GM18505 (cell line): Measurements from ENCODE around the gene RPL32.

ENCODE experiments used
- ATAC-seq: cut with Tn5 transposase; IDR thresholded peaks from one replicate; pipeline ENCODE4 v1.9.1; 2021; ENCODE audit not compliant: unreplicated experiment
- POLR2A ChIP-seq: IDR thresholded peaks from 4 replicates; pipeline ENCODE4 v1.6.1; 2011; ENCODE audit warnings: borderline replicate concordance; ENCODE audit not compliant: insufficient read depth, insufficient read length; ENCODE audit errors: extremely low read depth

RPL32 gene

GRCh38 chr3:12815078-12815477, 26.3 kb downstream of the RPL32 start:
- no peak for TF ChIP-seq POLR2A
- ATAC-seq, result no peak

DNA sequence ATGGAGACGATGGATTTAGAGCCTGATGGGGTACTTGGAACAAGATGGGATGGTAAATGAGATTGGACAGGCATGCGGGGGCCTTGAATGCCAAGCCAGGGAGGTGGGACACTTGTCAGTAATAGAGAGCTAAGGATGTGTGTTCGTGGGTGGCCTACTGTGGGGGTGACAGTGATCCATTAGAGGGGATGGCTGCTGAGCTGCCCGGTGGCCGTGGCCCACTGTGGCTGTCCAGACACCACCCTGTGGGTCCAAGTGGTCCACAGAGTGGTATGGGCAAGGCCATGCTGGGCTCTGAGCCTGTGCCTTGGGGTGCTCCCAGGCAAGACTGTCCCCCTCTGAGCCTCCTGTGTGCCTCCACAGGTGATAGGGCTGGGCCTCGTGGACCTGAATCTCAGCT, 27.4 kb downstream of the RPL32 start:
- no peak for ATAC-seq
- TF ChIP-seq POLR2A, result no peak

GRCh38 chr3:12812812-12813211, 28.6 kb downstream of the RPL32 start:
- ATAC-seq, result no peak
- TF ChIP-seq POLR2A, result no peak

DNA sequence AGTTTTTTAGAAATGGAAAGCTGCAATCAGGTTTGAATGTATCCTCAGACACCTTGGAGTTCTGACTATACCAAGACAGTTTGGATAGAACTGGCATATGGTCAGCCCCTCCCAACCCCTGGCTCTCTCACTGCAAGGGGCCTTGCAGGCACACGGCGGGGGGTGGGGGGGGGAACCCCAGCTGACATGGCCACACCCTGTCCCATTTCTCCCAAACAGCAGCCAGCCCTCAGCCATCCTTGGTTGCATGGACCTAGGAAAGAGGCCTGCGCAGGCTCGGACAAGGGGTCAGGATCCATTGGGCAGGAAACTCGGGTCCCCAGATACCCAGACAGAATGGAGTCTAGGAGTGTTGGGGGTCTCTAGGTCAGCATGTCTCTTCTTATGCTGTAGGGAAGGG, 30.4 kb downstream of the RPL32 start:
- no peak for TF ChIP-seq POLR2A
- no peak for ATAC-seq

- no peak for TF ChIP-seq POLR2A
- peak; percentile 99 for ATAC-seq
Observed at GRCh38 chr3:12810013-12810780, 31.2 kb downstream of the RPL32 start.

DNA sequence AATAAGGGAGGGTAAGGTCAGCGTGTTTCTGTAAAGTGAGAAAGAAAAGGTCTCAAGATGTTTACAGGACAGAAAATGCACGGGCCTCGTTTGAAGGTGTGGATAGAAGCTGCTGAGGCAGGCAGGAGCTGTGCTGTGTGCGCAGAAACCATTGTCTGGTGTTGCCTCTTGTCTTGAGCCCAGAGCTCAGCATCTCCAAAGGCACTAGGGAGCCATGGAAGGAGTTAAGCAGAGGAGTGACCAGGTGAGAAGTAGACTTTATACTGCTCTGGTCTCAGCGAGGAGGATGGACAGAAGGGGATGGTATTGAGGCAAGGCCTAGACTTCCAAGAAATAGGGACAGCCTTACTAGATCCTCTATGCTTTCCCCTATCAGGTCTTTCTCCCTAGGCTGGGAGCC, 31.9 kb downstream of the RPL32 start:
- ATAC-seq, result no peak
- TF ChIP-seq POLR2A, result no peak

DNA sequence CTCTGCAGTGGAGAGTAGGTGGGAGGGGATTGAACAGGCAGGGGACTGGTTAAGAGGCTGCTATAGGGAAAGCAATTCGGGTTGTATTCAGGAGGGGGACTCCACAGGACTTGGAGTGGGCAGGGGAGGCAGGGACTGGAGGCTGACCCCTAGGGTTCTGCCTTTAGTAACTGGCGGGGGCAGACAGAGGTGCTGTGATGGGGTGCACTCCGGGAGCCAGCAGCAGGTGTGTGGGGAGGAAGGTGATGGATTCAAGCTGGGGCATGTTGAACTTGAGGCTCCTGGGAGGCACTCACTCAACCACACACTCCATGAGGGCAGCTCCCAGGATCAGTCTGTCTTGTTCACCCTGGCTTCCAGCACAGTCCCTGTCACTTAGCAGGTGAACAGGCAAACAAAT, 32.4 kb downstream of the RPL32 start:
- ATAC-seq, result no peak
- TF ChIP-seq POLR2A, result no peak

- TF ChIP-seq POLR2A, result no peak
Observed at GRCh38 chr3:12808587-12808986, 32.8 kb downstream of the RPL32 start.

DNA sequence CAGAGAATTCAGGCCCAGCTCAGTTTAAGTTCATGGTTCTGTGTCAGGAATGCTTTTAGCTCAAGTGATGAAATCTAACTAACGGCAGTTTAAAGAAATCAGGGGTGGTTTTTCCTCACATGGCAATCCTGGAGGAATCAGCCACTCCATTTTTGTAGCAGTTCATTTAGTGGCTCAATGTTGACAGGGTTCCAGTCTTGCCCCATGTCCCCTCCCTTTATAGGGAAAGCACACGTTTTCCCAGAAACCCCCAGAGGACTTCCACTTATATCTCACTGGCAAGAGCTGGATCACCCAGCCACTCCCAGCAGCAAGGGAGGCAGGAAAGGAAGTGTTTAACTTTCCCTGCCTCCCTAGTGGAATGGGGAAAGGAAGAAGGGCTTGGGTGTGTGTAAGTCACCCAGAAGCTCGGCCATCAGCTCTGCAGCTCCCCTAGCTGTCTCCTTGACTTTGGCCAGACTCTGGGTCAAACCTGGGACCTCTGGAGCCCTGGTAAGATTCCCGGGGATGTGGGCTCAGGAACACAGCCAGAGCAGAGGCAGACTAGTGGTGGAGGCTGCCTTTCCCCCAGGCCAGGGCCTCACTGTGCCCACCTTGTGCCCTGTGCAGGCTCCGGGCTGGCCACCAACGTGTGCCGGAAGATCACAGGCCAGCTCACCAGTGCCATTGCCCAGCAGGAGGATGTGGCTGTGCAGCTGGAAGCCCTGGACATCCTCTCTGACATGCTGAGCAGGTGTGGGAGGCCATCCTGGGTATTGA, 33.6 kb downstream of the RPL32 start:
- ATAC-seq, result no peak
- no peak for TF ChIP-seq POLR2A

More at GRCh38 chr3:12808587-12808986, 32.8 kb downstream of the RPL32 start:
- ATAC-seq, result no peak

DNA sequence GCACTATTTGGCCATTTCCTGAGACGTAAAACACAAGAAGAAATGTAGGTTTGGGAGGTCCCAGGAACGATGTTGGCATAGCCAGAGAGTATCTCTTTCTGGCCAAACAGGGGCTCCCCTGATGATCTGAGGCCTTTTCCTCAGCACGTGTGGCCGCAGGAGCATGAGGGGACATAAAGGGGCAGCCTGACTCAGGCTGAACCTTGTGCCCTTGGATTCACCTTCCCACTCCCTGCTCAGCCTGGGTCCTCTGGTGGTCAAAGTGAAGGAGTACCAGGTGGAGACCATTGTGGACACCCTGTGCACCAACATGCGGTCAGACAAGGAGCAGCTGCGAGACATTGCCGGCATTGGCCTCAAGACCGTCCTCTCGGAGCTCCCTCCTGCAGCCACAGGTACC, 34.3 kb downstream of the RPL32 start:
- no peak for ATAC-seq

GRCh38 chr3:12803371-12803770, 38.0 kb downstream of the RPL32 start:
- no peak for ATAC-seq
- TF ChIP-seq POLR2A, result no peak

More for the DNA sequence above, 34.3 kb downstream of the RPL32 start:
- no peak for TF ChIP-seq POLR2A

DNA sequence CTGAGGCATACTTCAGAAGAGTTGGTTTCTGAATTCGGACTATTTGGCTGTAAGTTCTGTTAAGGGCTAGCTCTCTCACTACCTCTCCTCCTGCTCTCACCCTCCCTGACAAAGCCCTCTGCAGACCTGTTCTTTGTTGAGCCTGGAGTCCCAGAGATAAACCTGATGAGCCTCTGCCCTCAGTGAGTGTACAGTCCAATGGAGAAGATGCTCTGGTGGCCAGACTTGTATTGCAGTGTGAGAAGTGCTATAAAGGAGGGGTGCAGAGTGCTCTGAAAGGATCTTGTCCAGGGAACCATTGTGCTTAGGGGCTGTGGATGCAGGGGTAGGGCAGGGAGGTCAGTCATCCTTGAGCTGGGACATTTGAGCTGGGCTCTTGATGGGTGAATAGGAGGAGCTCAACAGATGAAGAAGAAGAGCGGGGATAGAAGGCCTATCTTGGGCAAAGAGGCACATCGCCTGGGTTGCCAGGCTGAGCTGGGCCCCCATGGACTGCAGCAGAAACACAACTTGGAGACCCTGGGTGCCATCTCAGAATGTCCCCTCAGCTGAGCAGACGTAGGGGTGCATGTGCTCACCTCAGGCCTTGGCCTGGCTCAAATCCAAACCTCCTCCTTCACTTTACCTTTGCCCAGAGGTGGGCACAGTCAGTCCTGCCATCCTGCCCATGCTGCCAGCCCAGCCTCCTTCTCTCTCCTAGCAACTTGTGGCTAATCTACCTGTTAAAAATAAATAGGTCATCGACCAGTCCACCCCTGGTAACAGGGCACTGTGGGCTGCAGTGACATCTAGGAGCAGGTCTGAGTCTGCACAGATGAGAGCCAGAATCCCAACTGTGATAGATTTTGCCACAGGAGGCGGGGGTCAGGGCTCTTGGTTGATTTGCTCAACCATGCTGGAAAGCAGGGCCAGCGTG, 41.6 kb downstream of the RPL32 start:
- no peak for TF ChIP-seq POLR2A
- no peak for ATAC-seq

DNA sequence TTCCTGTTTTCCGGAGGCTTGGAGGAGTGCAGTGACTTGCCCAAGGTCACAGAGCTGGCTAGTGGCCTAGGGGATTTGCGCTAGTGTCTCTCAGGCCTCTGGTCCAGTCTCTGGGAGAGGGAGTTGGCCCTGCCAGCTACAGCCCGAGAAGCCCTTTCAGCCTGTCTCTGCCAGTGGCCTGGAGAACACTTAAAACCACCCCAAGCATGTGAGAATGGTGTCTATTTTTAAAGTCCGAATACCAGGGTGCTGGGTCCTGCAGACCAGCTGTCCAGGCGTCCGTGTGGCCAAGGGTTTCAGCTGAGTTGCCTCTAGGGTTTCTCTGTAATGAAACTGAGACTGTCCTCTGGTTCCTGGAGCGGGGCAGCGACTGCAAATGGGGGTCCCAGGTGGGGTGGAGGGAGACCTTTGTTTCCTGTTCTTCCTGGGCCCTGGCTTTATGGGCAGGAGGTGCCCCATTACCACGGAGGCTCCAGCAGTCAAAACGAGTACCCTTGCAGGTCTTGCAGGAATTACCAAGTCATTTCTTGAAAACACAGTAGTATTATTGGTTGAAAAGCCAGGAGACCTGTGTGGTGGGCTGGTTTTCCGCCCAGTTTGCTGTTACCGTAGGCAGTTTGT, 42.7 kb downstream of the RPL32 start:
- no peak for TF ChIP-seq POLR2A

More for the DNA sequence above, 42.7 kb downstream of the RPL32 start:
- ATAC-seq, result no peak
